K562 (cell line): ENCODE measurements around the gene MVK. TPM values are rescaled to one million over a fixed set of nuclear protein-coding genes. Genes with fewer than 3 reads are reported as not detected.

Experiments used
- CBX3 ChIP-seq, 2 experiments: IDR thresholded peaks; 1 replicate in 1 of 2; 2 replicates in 1 of 2; pipeline ENCODE4 v1.6.1; 2012; ENCODE audit warnings: inconsistent platforms in 2 of 2, low read length in 2 of 2, borderline replicate concordance in 1 of 2, control low read depth in 1 of 2
- EHMT2 ChIP-seq: fragments of 450-650 bp; IDR thresholded peaks from 2 replicates; pipeline ENCODE4 v1.6.1; 2018; ENCODE audit warnings: antibody characterized with exemption
- HNRNPH1 ChIP-seq: fragments of 200-400 bp; formaldehyde crosslinking; optimal IDR thresholded peaks from 2 replicates; pipeline ENCODE3; 2017; ENCODE audit warnings: low read depth, mild to moderate bottlenecking, low read length, moderate library complexity
- polyA plus RNA-seq, 8 experiments: library from polyadenylated mRNA; depleted of rRNA in 4 of 8; stranded (reverse) in 5 of 8; unstranded in 3 of 8; fragments of >200 nt; fragmentation: Nextera tagmentation in 2 of 8; fragmentation: Illumina TruSeq in 1 of 8; extraction: Ambion mirVana in 2 of 8; extraction: Trizol in 1 of 8; gene quantifications; 2 replicates each; pipeline versions ENCODE4 v1.2.1 to v1.2.3, GENCODE V29; 2011 to 2014; ENCODE audit warnings: inconsistent platforms in 1 of 8, missing spikeins in 1 of 8
- total RNA-seq, 7 experiments: library from RNA; depleted of rRNA in 6 of 7; stranded (reverse); fragments of >200 nt in 6 of 7; fragmentation: Illumina TruSeq in 2 of 7; extraction: Trizol in 2 of 7; gene quantifications; 2 replicates each; pipeline versions ENCODE4 v1.2.1 to v1.2.3, GENCODE V29; 2011 to 2021; ENCODE audit warnings: low replicate concordance in 1 of 7
- TF ChIP-seq, protein P1 (sequence below): fragments of 250-450 bp; sonication (Bioruptor Pico); IDR thresholded peaks from 2 replicates; pipeline ENCODE4 v1.5.0; 2021; ENCODE audit warnings: mild to moderate bottlenecking, borderline replicate concordance
- TF ChIP-seq, protein P2 (sequence below): fragments of 450-650 bp; formaldehyde crosslinking; IDR thresholded peaks from 2 replicates; pipeline ENCODE4 v1.4.0; 2022; ENCODE audit warnings: missing genetic modification characterization
- TF ChIP-seq, protein P3 (sequence below): fragments of 200-600 bp; sonication (generic); IDR thresholded peaks from one replicate; pipeline ENCODE4 v1.6.1; 2012; ENCODE audit warnings: mild to moderate bottlenecking, low read depth, low read length, inconsistent platforms
- TF ChIP-seq, protein P4 (sequence below): fragments of 250-450 bp; sonication (Bioruptor Pico); IDR thresholded peaks from 2 replicates; pipeline ENCODE4 v1.4.0; 2020; ENCODE audit warnings: mild to moderate bottlenecking, moderate library complexity, borderline replicate concordance
- TF ChIP-seq, protein P5 (sequence below), 2 experiments: fragments of 250-450 bp in 1 of 2; fragments of 450-650 bp in 1 of 2; sonication (Bioruptor Pico) in 1 of 2; IDR thresholded peaks; 2 replicates each; pipeline versions ENCODE4 v1.6.1 to v1.8.0; 2016 to 2021; ENCODE audit warnings: mild to moderate bottlenecking in 2 of 2, moderate library complexity in 2 of 2, missing compliant biosample characterization in 1 of 2, missing genetic modification characterization in 1 of 2

The MVK gene
- total and polyA plus RNA-seq, 9 of the 15 experiments (the other 6 are each of a cell fraction or from before 2014, with no cell fraction given): 0.41 to 33.6 (median 18.8) TPM

DNA sequence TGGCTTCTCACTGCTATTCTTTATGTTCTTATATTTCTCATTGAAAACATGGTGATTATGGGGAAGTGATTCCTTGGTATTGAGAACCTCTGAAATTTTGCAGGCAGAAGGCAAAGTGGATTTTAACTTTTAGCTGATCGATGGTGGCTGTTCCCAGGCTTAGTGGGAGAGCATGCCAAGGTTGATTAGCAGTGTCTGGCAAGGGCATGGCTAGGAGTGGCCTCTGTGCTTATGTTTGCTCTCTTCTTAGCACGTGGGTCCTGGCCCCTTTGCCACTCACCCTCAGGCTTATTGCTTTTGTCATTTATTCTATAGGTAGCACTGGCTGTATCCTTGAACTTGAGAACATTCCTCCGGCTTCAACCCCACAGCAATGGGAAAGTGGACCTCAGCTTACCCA, 2.1 kb downstream of the MVK start (continued):
- TF ChIP-seq, protein P1, sequence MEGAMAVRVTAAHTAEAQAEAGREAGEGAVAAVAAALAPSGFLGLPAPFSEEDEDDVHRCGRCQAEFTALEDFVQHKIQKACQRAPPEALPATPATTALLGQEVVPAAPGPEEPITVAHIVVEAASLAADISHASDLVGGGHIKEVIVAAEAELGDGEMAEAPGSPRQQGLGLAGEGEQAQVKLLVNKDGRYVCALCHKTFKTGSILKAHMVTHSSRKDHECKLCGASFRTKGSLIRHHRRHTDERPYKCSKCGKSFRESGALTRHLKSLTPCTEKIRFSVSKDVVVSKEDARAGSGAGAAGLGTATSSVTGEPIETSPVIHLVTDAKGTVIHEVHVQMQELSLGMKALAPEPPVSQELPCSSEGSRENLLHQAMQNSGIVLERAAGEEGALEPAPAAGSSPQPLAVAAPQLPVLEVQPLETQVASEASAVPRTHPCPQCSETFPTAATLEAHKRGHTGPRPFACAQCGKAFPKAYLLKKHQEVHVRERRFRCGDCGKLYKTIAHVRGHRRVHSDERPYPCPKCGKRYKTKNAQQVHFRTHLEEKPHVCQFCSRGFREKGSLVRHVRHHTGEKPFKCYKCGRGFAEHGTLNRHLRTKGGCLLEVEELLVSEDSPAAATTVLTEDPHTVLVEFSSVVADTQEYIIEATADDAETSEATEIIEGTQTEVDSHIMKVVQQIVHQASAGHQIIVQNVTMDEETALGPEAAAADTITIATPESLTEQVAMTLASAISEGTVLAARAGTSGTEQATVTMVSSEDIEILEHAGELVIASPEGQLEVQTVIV (CRISPR knock-in tag): no peak
- TF ChIP-seq, protein P2, sequence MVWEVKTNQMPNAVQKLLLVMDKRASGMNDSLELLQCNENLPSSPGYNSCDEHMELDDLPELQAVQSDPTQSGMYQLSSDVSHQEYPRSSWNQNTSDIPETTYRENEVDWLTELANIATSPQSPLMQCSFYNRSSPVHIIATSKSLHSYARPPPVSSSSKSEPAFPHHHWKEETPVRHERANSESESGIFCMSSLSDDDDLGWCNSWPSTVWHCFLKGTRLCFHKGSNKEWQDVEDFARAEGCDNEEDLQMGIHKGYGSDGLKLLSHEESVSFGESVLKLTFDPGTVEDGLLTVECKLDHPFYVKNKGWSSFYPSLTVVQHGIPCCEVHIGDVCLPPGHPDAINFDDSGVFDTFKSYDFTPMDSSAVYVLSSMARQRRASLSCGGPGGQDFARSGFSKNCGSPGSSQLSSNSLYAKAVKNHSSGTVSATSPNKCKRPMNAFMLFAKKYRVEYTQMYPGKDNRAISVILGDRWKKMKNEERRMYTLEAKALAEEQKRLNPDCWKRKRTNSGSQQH (CRISPR knock-in tag): no peak
- TF ChIP-seq, protein P3, sequence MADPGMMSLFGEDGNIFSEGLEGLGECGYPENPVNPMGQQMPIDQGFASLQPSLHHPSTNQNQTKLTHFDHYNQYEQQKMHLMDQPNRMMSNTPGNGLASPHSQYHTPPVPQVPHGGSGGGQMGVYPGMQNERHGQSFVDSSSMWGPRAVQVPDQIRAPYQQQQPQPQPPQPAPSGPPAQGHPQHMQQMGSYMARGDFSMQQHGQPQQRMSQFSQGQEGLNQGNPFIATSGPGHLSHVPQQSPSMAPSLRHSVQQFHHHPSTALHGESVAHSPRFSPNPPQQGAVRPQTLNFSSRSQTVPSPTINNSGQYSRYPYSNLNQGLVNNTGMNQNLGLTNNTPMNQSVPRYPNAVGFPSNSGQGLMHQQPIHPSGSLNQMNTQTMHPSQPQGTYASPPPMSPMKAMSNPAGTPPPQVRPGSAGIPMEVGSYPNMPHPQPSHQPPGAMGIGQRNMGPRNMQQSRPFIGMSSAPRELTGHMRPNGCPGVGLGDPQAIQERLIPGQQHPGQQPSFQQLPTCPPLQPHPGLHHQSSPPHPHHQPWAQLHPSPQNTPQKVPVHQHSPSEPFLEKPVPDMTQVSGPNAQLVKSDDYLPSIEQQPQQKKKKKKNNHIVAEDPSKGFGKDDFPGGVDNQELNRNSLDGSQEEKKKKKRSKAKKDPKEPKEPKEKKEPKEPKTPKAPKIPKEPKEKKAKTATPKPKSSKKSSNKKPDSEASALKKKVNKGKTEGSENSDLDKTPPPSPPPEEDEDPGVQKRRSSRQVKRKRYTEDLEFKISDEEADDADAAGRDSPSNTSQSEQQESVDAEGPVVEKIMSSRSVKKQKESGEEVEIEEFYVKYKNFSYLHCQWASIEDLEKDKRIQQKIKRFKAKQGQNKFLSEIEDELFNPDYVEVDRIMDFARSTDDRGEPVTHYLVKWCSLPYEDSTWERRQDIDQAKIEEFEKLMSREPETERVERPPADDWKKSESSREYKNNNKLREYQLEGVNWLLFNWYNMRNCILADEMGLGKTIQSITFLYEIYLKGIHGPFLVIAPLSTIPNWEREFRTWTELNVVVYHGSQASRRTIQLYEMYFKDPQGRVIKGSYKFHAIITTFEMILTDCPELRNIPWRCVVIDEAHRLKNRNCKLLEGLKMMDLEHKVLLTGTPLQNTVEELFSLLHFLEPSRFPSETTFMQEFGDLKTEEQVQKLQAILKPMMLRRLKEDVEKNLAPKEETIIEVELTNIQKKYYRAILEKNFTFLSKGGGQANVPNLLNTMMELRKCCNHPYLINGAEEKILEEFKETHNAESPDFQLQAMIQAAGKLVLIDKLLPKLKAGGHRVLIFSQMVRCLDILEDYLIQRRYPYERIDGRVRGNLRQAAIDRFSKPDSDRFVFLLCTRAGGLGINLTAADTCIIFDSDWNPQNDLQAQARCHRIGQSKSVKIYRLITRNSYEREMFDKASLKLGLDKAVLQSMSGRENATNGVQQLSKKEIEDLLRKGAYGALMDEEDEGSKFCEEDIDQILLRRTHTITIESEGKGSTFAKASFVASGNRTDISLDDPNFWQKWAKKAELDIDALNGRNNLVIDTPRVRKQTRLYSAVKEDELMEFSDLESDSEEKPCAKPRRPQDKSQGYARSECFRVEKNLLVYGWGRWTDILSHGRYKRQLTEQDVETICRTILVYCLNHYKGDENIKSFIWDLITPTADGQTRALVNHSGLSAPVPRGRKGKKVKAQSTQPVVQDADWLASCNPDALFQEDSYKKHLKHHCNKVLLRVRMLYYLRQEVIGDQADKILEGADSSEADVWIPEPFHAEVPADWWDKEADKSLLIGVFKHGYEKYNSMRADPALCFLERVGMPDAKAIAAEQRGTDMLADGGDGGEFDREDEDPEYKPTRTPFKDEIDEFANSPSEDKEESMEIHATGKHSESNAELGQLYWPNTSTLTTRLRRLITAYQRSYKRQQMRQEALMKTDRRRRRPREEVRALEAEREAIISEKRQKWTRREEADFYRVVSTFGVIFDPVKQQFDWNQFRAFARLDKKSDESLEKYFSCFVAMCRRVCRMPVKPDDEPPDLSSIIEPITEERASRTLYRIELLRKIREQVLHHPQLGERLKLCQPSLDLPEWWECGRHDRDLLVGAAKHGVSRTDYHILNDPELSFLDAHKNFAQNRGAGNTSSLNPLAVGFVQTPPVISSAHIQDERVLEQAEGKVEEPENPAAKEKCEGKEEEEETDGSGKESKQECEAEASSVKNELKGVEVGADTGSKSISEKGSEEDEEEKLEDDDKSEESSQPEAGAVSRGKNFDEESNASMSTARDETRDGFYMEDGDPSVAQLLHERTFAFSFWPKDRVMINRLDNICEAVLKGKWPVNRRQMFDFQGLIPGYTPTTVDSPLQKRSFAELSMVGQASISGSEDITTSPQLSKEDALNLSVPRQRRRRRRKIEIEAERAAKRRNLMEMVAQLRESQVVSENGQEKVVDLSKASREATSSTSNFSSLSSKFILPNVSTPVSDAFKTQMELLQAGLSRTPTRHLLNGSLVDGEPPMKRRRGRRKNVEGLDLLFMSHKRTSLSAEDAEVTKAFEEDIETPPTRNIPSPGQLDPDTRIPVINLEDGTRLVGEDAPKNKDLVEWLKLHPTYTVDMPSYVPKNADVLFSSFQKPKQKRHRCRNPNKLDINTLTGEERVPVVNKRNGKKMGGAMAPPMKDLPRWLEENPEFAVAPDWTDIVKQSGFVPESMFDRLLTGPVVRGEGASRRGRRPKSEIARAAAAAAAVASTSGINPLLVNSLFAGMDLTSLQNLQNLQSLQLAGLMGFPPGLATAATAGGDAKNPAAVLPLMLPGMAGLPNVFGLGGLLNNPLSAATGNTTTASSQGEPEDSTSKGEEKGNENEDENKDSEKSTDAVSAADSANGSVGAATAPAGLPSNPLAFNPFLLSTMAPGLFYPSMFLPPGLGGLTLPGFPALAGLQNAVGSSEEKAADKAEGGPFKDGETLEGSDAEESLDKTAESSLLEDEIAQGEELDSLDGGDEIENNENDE: no peak
- TF ChIP-seq HNRNPH1 (no peak), EHMT2 (no peak), CBX3 (IDR thresholded peaks at IDR 0.05; ENCODE audit: borderline replicate concordance in 1 of 2, low read length in 2 of 2) (no peak)
- TF ChIP-seq, protein P4, sequence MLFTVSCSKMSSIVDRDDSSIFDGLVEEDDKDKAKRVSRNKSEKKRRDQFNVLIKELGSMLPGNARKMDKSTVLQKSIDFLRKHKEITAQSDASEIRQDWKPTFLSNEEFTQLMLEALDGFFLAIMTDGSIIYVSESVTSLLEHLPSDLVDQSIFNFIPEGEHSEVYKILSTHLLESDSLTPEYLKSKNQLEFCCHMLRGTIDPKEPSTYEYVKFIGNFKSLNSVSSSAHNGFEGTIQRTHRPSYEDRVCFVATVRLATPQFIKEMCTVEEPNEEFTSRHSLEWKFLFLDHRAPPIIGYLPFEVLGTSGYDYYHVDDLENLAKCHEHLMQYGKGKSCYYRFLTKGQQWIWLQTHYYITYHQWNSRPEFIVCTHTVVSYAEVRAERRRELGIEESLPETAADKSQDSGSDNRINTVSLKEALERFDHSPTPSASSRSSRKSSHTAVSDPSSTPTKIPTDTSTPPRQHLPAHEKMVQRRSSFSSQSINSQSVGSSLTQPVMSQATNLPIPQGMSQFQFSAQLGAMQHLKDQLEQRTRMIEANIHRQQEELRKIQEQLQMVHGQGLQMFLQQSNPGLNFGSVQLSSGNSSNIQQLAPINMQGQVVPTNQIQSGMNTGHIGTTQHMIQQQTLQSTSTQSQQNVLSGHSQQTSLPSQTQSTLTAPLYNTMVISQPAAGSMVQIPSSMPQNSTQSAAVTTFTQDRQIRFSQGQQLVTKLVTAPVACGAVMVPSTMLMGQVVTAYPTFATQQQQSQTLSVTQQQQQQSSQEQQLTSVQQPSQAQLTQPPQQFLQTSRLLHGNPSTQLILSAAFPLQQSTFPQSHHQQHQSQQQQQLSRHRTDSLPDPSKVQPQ (CRISPR knock-in tag): no peak
- TF ChIP-seq, protein P5, sequence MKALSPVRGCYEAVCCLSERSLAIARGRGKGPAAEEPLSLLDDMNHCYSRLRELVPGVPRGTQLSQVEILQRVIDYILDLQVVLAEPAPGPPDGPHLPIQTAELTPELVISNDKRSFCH (CRISPR knock-in tag; IDR thresholded peaks at IDR 0.05): no peak
- TF ChIP-seq, protein P5 (tag; IDR thresholded peaks at IDR 0.05): no peak
